ENCODE measurements around the gene MDK.

DNA sequence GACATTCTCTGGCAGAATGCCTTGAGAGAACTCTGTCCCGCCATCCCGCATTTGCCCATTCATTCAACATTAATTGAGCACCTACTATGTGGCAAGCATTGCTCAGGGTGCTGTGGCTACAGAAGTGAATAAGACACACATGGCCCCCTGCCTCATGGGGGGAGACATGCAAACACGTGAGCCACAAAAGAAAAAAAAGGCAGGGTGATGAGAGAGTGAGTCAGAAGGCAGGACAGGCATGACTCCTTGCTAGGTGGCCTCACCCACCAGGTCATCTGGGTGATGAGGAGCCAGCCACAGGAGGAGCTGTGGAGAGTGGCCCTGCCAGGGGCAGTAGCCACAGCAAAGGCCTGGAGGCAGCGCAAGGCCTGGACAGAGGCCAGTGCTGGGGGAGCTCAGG is 5.2 kb downstream of the MDK start:
- TF ChIP-seq, protein P1, sequence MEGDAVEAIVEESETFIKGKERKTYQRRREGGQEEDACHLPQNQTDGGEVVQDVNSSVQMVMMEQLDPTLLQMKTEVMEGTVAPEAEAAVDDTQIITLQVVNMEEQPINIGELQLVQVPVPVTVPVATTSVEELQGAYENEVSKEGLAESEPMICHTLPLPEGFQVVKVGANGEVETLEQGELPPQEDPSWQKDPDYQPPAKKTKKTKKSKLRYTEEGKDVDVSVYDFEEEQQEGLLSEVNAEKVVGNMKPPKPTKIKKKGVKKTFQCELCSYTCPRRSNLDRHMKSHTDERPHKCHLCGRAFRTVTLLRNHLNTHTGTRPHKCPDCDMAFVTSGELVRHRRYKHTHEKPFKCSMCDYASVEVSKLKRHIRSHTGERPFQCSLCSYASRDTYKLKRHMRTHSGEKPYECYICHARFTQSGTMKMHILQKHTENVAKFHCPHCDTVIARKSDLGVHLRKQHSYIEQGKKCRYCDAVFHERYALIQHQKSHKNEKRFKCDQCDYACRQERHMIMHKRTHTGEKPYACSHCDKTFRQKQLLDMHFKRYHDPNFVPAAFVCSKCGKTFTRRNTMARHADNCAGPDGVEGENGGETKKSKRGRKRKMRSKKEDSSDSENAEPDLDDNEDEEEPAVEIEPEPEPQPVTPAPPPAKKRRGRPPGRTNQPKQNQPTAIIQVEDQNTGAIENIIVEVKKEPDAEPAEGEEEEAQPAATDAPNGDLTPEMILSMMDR (conservative IDR thresholded peaks at IDR 0.05; ENCODE audit: low read depth, low read length): no peak
- TF ChIP-seq POLR2A (IDR thresholded peaks at IDR 0.05; ENCODE audit: low read depth, low read length): no peak
- TF ChIP-seq FOS (IDR thresholded peaks at IDR 0.05; ENCODE audit: low read depth, low read length): no peak
- no peak for TF ChIP-seq RAD21 (IDR thresholded peaks at IDR 0.05; ENCODE audit: low read length)
- peak; percentile 81 for TF ChIP-seq BHLHE40 (IDR thresholded peaks at IDR 0.05; ENCODE audit: low read depth, low read length)
- no peak for TF ChIP-seq MXI1 (IDR thresholded peaks at IDR 0.05; ENCODE audit: borderline replicate concordance, low read depth, low read length)
- TF ChIP-seq RCOR1 (IDR thresholded peaks at IDR 0.05; ENCODE audit: insufficient replicate concordance, low read length): no peak
- no peak for TF ChIP-seq SMC3 (IDR thresholded peaks at IDR 0.05; ENCODE audit: low read depth, low read length)
- no peak for TF ChIP-seq NFE2L2 (IDR thresholded peaks at IDR 0.05; ENCODE audit: low read depth, low read length)
- TF ChIP-seq MAZ (IDR thresholded peaks at IDR 0.05; ENCODE audit: borderline replicate concordance, low read depth, low read length): no peak

Measured in IMR-90 (cell line).